ENCODE results near the gene CHRNB2. TPM values are rescaled to one million over a fixed set of nuclear protein-coding genes. Genes with fewer than 3 reads are reported as not detected.

Gene CHRNB2, protein sequence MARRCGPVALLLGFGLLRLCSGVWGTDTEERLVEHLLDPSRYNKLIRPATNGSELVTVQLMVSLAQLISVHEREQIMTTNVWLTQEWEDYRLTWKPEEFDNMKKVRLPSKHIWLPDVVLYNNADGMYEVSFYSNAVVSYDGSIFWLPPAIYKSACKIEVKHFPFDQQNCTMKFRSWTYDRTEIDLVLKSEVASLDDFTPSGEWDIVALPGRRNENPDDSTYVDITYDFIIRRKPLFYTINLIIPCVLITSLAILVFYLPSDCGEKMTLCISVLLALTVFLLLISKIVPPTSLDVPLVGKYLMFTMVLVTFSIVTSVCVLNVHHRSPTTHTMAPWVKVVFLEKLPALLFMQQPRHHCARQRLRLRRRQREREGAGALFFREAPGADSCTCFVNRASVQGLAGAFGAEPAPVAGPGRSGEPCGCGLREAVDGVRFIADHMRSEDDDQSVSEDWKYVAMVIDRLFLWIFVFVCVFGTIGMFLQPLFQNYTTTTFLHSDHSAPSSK
- total RNA-seq (2022; extraction: Qiagen RNA extraction; ENCODE audit: low read depth), result 0.27 to 0.71 TPM (median 0.40 TPM) in 5 replicates

DNA sequence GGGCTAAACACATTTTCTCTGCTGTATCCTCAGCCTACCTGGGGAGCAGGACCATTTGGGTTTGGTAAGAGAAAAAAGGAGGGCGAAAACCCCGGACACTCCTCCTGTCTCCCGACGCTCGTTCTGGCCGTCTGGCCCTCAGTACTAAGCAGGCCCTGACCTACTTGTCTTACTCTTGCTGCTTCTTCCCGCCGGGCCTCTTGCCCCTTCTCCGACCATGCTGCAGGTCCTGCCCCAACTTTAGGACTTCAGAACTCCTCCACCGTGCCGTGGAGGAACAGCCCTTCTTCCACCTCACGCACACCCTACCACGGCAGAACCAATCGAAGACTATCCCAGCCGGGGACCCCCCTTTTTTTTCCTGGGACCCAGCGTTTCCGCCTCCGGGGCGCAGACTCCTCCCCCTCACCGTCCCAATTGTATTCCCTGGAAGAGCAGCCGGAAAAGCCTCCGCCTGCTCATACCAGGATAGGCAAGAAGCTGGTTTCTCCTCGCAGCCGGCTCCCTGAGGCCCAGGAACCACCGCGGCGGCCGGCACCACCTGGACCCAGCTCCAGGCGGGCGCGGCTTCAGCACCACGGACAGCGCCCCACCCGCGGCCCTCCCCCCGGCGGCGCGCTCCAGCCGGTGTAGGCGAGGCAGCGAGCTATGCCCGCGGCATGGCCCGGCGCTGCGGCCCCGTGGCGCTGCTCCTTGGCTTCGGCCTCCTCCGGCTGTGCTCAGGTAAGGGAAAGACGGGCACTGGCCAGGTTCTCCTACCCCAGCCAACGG, at the start of gene CHRNB2:
CHRNB2 (plus strand) TSS at position 393 of the 771 bp plus-strand sequence; CDS start at position 660, 267 bp downstream.

DNA sequence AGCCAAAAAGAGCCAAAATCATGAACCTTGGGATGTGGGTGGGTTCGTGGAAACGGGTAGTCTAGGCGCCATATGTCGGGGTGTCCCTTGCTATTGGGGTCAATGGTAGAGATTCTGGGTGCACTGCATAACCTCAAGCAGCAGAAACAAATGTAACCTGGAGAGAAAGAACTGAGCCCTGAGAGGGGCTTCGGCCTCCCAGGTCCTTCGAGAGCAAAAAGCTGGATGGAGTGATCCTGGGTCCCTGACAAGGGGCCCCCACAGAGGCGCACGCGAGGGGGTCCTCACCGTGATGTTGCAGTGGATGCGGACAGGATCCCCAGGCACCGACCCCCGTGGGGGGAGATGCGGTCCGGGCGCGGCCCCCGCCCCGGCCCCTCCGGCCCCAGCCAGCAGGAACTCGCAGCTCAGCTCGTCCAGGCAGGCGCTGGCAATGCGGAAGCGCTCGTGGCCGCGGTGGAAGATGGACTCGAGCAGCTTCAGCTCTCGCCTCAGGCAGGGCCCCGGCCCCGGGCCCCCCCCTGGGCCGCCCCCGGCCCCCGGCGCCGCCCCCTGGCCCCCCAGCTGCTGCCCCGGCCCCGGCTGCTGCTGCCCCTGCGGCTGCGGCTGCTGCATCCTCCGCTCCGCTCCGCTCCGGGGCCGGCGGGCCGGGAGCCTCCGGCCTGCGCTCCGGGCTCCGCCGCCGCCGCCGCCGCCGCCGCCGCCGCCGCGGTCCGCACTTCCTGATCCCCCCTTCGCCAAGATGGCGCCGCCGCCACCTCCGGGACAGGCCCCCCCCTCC, 9.4 kb upstream of the CHRNB2 start, which contains the start of gene UBE2Q1:
UBE2Q1 (minus strand) TSS at position 724 of the 781 bp plus-strand sequence; CDS start at position 615, 109 bp downstream.

DNA sequence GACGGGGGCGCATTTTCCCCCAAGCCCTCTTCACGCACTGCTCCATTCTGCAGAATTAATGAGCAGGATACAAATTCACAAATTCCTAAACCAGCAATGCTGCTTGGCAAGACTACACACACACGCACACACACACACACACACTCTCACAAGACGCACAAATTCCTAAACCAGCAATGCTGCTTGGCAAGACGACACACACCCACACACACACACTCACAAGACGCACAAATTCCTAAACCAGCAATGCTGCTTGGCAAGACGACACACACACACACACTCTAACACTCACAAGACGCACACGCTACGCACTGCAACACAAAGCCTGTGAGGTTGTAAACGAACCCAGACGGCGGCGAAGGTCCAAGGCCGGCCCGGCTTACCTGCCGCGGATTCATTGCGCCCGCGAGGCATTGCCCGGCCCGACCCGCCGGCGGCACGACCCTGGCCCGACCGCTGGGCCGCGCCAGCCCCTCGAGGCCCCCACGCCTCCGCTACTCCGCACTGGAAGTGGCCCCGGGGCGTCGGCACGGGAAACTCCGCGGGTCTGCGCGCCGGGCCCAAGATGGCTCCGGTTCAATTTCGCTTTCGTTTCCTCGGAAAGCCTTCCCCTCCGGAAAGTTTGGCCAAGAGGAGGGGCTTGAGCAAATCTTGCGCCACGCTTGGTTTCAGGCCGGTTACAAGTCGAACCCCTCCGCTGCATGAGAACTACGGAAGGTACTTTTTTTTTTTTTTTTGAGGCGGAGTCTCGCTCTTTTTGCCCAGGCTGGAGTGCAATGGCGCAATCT, 40.2 kb downstream of the CHRNB2 start, which contains the start of gene ADAR:
ADAR (minus strand) TSS at position 578 of the 788 bp plus-strand sequence; CDS start at position 398, 180 bp downstream.

Other genes with a start within 250 kb of the CHRNB2 start
- not detected in 5 replicates for gene AQP10, start 246.7 kb upstream of the CHRNB2 start, total RNA-seq (2022; extraction: Qiagen RNA extraction; ENCODE audit: low read depth)
- 27.9 to 41.8 TPM (median 36.3 TPM) in 5 replicates for gene ATP8B2, start 242.3 kb upstream of the CHRNB2 start, total RNA-seq (2022; extraction: Qiagen RNA extraction; ENCODE audit: low read depth)
- gene IL6R, start 162.4 kb upstream of the CHRNB2 start, total RNA-seq (2022; extraction: Qiagen RNA extraction; ENCODE audit: low read depth), result 20.4 to 27.1 TPM (median 25.7 TPM) in 5 replicates
- 0.07 to 0.16 TPM (median 0.08 TPM) in 3 of 5 replicates, not detected in the others for gene TDRD10, start 65.6 kb upstream of the CHRNB2 start, total RNA-seq (2022; extraction: Qiagen RNA extraction; ENCODE audit: low read depth)
- gene SHE, start 65.4 kb upstream of the CHRNB2 start, total RNA-seq (2022; extraction: Qiagen RNA extraction; ENCODE audit: low read depth), result 0.16 to 0.29 TPM (median 0.20 TPM) in 5 replicates
- gene UBE2Q1, start 9.1 kb upstream of the CHRNB2 start, total RNA-seq (2022; extraction: Qiagen RNA extraction; ENCODE audit: low read depth), result 53.7 to 79.1 TPM (median 71.6 TPM) in 5 replicates
- 61.6 to 79.1 TPM (median 74.3 TPM) in 5 replicates for gene ADAR, start 40.4 kb downstream of the CHRNB2 start, total RNA-seq (2022; extraction: Qiagen RNA extraction; ENCODE audit: low read depth)